Measurements from ENCODE around the gene KCNK3.

DNA sequence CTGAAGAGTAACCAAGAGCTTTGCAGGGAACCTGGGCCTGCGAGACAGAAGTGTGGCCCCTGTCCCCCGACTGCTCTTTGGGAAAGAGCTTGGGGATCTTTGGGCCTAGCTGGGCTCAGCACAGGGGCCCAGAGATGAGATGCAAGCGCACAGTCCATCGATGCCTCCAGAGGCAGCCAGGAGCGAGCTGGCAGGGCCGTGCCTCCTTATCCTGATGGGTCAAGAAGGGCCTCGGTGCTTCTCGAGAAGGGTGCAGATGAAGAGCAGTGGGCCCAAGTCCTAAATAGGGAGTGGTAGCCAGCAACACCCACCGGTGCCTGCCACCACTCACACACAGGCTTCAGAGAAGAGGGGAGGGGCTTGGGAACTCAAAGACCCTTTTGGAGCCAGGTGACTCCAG lies 17.6 kb downstream of the KCNK3 start:
- TF ChIP-seq EZH2 (optimal IDR thresholded peaks at IDR 0.05; ENCODE audit: low read depth, low read length), result no peak
- TF ChIP-seq, protein P1, sequence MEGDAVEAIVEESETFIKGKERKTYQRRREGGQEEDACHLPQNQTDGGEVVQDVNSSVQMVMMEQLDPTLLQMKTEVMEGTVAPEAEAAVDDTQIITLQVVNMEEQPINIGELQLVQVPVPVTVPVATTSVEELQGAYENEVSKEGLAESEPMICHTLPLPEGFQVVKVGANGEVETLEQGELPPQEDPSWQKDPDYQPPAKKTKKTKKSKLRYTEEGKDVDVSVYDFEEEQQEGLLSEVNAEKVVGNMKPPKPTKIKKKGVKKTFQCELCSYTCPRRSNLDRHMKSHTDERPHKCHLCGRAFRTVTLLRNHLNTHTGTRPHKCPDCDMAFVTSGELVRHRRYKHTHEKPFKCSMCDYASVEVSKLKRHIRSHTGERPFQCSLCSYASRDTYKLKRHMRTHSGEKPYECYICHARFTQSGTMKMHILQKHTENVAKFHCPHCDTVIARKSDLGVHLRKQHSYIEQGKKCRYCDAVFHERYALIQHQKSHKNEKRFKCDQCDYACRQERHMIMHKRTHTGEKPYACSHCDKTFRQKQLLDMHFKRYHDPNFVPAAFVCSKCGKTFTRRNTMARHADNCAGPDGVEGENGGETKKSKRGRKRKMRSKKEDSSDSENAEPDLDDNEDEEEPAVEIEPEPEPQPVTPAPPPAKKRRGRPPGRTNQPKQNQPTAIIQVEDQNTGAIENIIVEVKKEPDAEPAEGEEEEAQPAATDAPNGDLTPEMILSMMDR (IDR thresholded peaks at IDR 0.05; ENCODE audit: low read length), result no peak
- no peak for TF ChIP-seq EZH2phosphoT487 (IDR thresholded peaks at IDR 0.05; ENCODE audit: low read length)
